ENCODE measurements around the gene GNB4. TPM values are rescaled to one million over a fixed set of nuclear protein-coding genes. Genes with fewer than 3 reads are reported as not detected.

The GNB4 gene
- polyA plus RNA-seq, 1 donor from 2014 or later, result 42.8 TPM

DNA sequence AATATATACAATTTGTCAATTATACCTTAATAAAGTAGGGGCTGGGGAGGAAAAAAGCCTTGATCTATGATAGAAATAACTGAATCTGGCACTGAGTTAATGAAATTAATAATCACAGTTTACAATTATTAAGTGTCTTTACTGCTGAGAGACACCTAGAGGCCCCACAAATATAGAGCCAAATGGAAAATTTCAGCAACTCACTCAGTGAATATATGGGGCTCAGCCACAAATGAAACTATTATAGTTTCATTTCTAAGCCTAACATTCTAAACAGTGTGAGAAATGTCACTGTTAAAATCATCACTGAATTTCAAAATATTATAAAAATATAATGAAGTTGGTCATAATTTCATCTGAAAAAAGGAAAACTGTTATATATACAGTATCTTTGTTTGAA, 40.3 kb downstream of the GNB4 start:
- H3K9ac ChIP-seq (ENCODE audit: low read length), result no peak overlapping the region
- H3K79me2 ChIP-seq (replicated peaks; ENCODE audit: insufficient read depth, low read length), result no peaks in the 10 kb centered on the region
- no peak overlapping the region for H3K4me2 ChIP-seq (ENCODE audit: low read length)

DNA sequence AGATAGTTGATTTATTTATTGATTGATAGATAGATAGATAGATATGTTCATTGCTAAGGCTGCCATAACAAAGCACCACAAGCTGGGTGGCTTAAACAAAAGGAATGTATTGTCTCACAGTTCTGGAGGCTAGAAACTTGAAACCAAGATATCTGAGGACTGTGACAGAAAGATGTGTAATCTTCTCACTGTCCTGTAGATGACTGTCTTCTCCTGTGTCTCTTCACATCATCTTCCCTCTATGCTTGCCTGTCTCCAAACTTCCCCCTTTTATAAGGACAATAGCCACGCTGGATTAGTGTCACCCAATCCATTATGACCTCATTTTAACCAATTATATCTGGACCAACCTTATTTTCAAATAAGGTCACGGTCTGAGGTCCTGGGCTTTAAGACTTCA, 40.9 kb downstream of the GNB4 start:
- H4K20me1 ChIP-seq (ENCODE audit: insufficient read depth), result no peaks in the 10 kb centered on the region
- H3K9me3 ChIP-seq (ENCODE audit: low read length), result no peaks in the 10 kb centered on the region
- H3K4me3 ChIP-seq (ENCODE audit: low read length), result no peak overlapping the region
- H2AFZ ChIP-seq (ENCODE audit: low read depth, low read length), result no peak overlapping the region
- H3K9ac ChIP-seq (ENCODE audit: low read length), result no peak overlapping the region
- H3K4me2 ChIP-seq (ENCODE audit: low read length), result no peak overlapping the region
- H3K9me2 ChIP-seq (ENCODE audit: insufficient read depth, low read length), result no peaks in the 10 kb centered on the region
- no peaks in the 10 kb centered on the region for H3K79me2 ChIP-seq (replicated peaks; ENCODE audit: insufficient read depth, low read length)
- H3K27ac ChIP-seq (ENCODE audit: low read length), result no peak overlapping the region
- no peaks in the 10 kb centered on the region for H3F3A ChIP-seq (ENCODE audit: insufficient read depth, low read length, poor library complexity, severe bottlenecking)
- H3K36me3 ChIP-seq (ENCODE audit: insufficient read depth, low read length), result no peaks in the 10 kb centered on the region
- H3K27me3 ChIP-seq (ENCODE audit: insufficient read depth, low read depth, low read length), result no peaks in the 10 kb centered on the region
- TF ChIP-seq TAF1 (IDR thresholded peaks at IDR 0.05; ENCODE audit: low read depth) (no peak), SMC3 (conservative IDR thresholded peaks at IDR 0.05; ENCODE audit: poor library complexity) (no peak), EP300 (conservative IDR thresholded peaks at IDR 0.05; ENCODE audit: poor library complexity, severe bottlenecking) (no peak), POLR2AphosphoS5 (IDR thresholded peaks at IDR 0.05) (no peak), RAD21 (conservative IDR thresholded peaks at IDR 0.05) (no peak), MXI1 (conservative IDR thresholded peaks at IDR 0.05; ENCODE audit: poor library complexity, severe bottlenecking) (no peak), EZH2 (IDR thresholded peaks at IDR 0.05; ENCODE audit: borderline replicate concordance, insufficient read depth, low read length, poor library complexity, severe bottlenecking) (no peak)
- TF ChIP-seq, protein P1, sequence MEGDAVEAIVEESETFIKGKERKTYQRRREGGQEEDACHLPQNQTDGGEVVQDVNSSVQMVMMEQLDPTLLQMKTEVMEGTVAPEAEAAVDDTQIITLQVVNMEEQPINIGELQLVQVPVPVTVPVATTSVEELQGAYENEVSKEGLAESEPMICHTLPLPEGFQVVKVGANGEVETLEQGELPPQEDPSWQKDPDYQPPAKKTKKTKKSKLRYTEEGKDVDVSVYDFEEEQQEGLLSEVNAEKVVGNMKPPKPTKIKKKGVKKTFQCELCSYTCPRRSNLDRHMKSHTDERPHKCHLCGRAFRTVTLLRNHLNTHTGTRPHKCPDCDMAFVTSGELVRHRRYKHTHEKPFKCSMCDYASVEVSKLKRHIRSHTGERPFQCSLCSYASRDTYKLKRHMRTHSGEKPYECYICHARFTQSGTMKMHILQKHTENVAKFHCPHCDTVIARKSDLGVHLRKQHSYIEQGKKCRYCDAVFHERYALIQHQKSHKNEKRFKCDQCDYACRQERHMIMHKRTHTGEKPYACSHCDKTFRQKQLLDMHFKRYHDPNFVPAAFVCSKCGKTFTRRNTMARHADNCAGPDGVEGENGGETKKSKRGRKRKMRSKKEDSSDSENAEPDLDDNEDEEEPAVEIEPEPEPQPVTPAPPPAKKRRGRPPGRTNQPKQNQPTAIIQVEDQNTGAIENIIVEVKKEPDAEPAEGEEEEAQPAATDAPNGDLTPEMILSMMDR (IDR thresholded peaks at IDR 0.05; ENCODE audit: poor library complexity, severe bottlenecking), result no peak

More for the DNA sequence above, 40.3 kb downstream of the GNB4 start:
- H3K27me3 ChIP-seq (ENCODE audit: insufficient read depth, low read depth, low read length), result no peaks in the 10 kb centered on the region
- H3F3A ChIP-seq (ENCODE audit: insufficient read depth, low read length, poor library complexity, severe bottlenecking), result no peaks in the 10 kb centered on the region
- no peak overlapping the region for H2AFZ ChIP-seq (ENCODE audit: low read depth, low read length)
- H4K20me1 ChIP-seq (ENCODE audit: insufficient read depth), result no peaks in the 10 kb centered on the region
- H3K9me2 ChIP-seq (ENCODE audit: insufficient read depth, low read length), result no peaks in the 10 kb centered on the region
- H3K36me3 ChIP-seq (ENCODE audit: insufficient read depth, low read length), result no peaks in the 10 kb centered on the region
- H3K4me3 ChIP-seq (ENCODE audit: low read length), result no peak overlapping the region
- no peaks in the 10 kb centered on the region for H3K9me3 ChIP-seq (ENCODE audit: low read length)
- H3K27ac ChIP-seq (ENCODE audit: low read length), result no peak overlapping the region
- TF ChIP-seq EZH2 (IDR thresholded peaks at IDR 0.05; ENCODE audit: borderline replicate concordance, insufficient read depth, low read length, poor library complexity, severe bottlenecking), result no peak
- TF ChIP-seq RAD21 (conservative IDR thresholded peaks at IDR 0.05), result no peak
- TF ChIP-seq POLR2AphosphoS5 (IDR thresholded peaks at IDR 0.05), result no peak
- TF ChIP-seq, protein P1 (IDR thresholded peaks at IDR 0.05; ENCODE audit: poor library complexity, severe bottlenecking), result no peak
- TF ChIP-seq MXI1 (conservative IDR thresholded peaks at IDR 0.05; ENCODE audit: poor library complexity, severe bottlenecking), result no peak
- TF ChIP-seq REST (IDR thresholded peaks at IDR 0.05; ENCODE audit: borderline replicate concordance), result no peak
- TF ChIP-seq SMC3 (conservative IDR thresholded peaks at IDR 0.05; ENCODE audit: poor library complexity), result no peak
- no peak for TF ChIP-seq EP300 (conservative IDR thresholded peaks at IDR 0.05; ENCODE audit: poor library complexity, severe bottlenecking)
- no peak for TF ChIP-seq TAF1 (IDR thresholded peaks at IDR 0.05; ENCODE audit: low read depth)
